Kidney (tissue), 14 donors: ENCODE data around the gene GSTM4. TPM values are rescaled to one million over a fixed set of nuclear protein-coding genes. Genes with fewer than 3 reads are reported as not detected.

Experiments used
- DNase-seq, 5 donors: peaks; one replicate each; pipeline ENCODE4 v3.0.0-alpha.2; 2013 to 2020
- FAIRE-seq: peaks from 2 replicates; lab custom pipeline; 2012; peaks lifted over from hg19 to GRCh38; lab: Jason Lieb, UNC
- H3K27ac ChIP-seq, 2 donors: one replicate each; pipeline ENCODE4 v1.7.0; 2013; ENCODE audit warnings: low read depth in 2 of 2, low read length in 2 of 2, inconsistent platforms in 1 of 2
- H3K27me3 ChIP-seq: one replicate; pipeline ENCODE4 v1.7.1; 2013; ENCODE audit warnings: low read length, inconsistent platforms; ENCODE audit not compliant: control insufficient read depth, insufficient read depth
- H3K36me3 ChIP-seq, 3 donors: one replicate each; pipeline versions ENCODE4 v1.7.0 to v1.7.1; 2013; ENCODE audit warnings: low read length in 3 of 3, control low read depth in 1 of 3, inconsistent platforms in 1 of 3; ENCODE audit not compliant: insufficient read depth in 3 of 3, control insufficient read depth in 2 of 3
- H3K4me1 ChIP-seq, 3 donors: one replicate each; pipeline versions ENCODE4 v1.7.0 to v1.7.1; 2013; ENCODE audit warnings: low read length in 3 of 3, inconsistent platforms in 1 of 3, low read depth in 1 of 3; ENCODE audit not compliant: control insufficient read depth in 2 of 3, insufficient read depth in 2 of 3
- H3K4me3 ChIP-seq, 3 donors: one replicate each; pipeline versions ENCODE4 v1.7.0 to v1.8.1; 2013; ENCODE audit warnings: low read length in 3 of 3, control low read depth in 1 of 3, inconsistent platforms in 1 of 3
- H3K9ac ChIP-seq, 3 donors: one replicate each; pipeline versions ENCODE4 v1.7.0 to v1.7.1; 2013; ENCODE audit warnings: low read length in 3 of 3, control low read depth in 1 of 3, inconsistent platforms in 1 of 3
- H3K9me3 ChIP-seq, 3 donors: one replicate each; pipeline versions ENCODE4 v1.7.0 to v1.7.1; 2013; ENCODE audit warnings: low read length in 3 of 3, control low read depth in 1 of 3, inconsistent platforms in 1 of 3; ENCODE audit not compliant: control insufficient read depth in 2 of 3, insufficient read depth in 1 of 3
- CTCF ChIP-seq: IDR thresholded peaks from 3 replicates; pipeline ENCODE4 v1.5.1; 2012; ENCODE audit warnings: mild to moderate bottlenecking, moderate library complexity, borderline replicate concordance; ENCODE audit not compliant: insufficient read depth; ENCODE audit errors: extremely low read depth
- intact Hi-C: fragments of 100-400 bp; cut with DNase I; formaldehyde crosslinking; loops from one replicate; pipeline ENCODE4 v1.11.1; 2022
- polyA plus RNA-seq: library from polyadenylated mRNA; stranded (reverse); fragments of 350-450 nt; fragmentation: Illumina TruSeq; extraction: RNeasy Lipid Tissue Mini Kit (QIAGEN cat#74804); gene quantifications from one replicate; pipeline ENCODE4 v1.2.3, GENCODE V29; 2014; ENCODE audit warnings: low read depth, low replicate concordance; ENCODE audit not compliant: insufficient read depth
- total RNA-seq: library from RNA; stranded (reverse); fragmentation: NEBNext Ultra II Directional; extraction: Animal tissue kit (Norgen Biotek cat#: 25700); gene quantifications from one replicate; pipeline ENCODE4 v1.2.1, GENCODE V29; 2021
- donor health status: control.
- donor health status: control.
- donor health status: control.
- donor health status: control.
- donor health status: control.
- donor health status: DM: yes; HTN: yes; CAD: no.
- donor health status: Normal renal cell carcinoma (clear cell type).

The GSTM4 gene
- total and polyA plus RNA-seq, 2 donors from 2014 or later: 34.0 to 117 TPM

- Histone ChIP-seq H3K27me3 (no peaks in the 10 kb centered on the region), H3K27ac (peak overlapping the region; percentile 56 to 87), H3K4me1 (peaks cover 3 to 36% (median 10%) of the 10 kb centered on the region in 3 donors), H3K4me3 (peak overlapping the region; percentile 53 to 95 (median 88)), H3K36me3 (no peaks in the 10 kb centered on the region), H3K9me3 (no peaks in the 10 kb centered on the region), H3K9ac (peak overlapping the region in 1 of 3 donors; percentile 99)
- intact Hi-C loops: no loop called here
- DNase-seq: no peak
- no peak for FAIRE-seq
- TF ChIP-seq CTCF: no peak
These were observed 37.0 kb upstream of the GSTM4 start for GRCh38 chr1:109618661-109619575.

- FAIRE-seq (no peak), DNase-seq (peak; percentile 70 to 91 (median 85))
- H3K4me1 ChIP-seq: peaks cover 3 to 34% (median 6%) of the 10 kb centered on the region in 3 donors
- H3K4me3 ChIP-seq: peak within 1 kb of the TSS; percentile 66 to 95 (median 88)
- no peak for TF ChIP-seq CTCF
- peak within 1 kb of the TSS; percentile 80 to 87 for H3K27ac ChIP-seq
- H3K36me3 ChIP-seq: no peaks in the 10 kb centered on the region
- H3K9ac ChIP-seq: peak within 1 kb of the TSS; percentile 41 to 99 (median 84)
- H3K9me3 ChIP-seq: no peaks in the 10 kb centered on the region
- no peaks in the 10 kb centered on the region for H3K27me3 ChIP-seq
- intact Hi-C loops: loop anchor here (10.0 kb wide), 1 partner anchor 85 kb away; the partner anchor contains the start of gene GPR61
These were observed 36.1 kb upstream of the GSTM4 start, which contains the start of the genes AMPD2 and GNAT2 for GRCh38 chr1:109619576-109620400. AMPD2 (plus strand) TSS chr1:109619837; CDS start chr1:109621176, 1,339 bp downstream. GNAT2 (minus strand) TSS chr1:109619616; CDS start chr1:109612870, 6,746 bp downstream.

GRCh38 chr1:109620401-109620791 lies 35.5 kb upstream of the GSTM4 start:
- Histone ChIP-seq H3K9me3 (no peaks in the 10 kb centered on the region), H3K27ac (peak overlapping the region; percentile 80 to 87), H3K27me3 (no peaks in the 10 kb centered on the region), H3K4me1 (peaks cover 3 to 34% (median 6%) of the 10 kb centered on the region in 3 donors), H3K36me3 (no peaks in the 10 kb centered on the region), H3K9ac (peak overlapping the region; percentile 41 to 99 (median 84)), H3K4me3 (peak overlapping the region; percentile 66 to 95 (median 88))
- FAIRE-seq (no peak), DNase-seq (peak; percentile 44 to 77 (median 71))
- intact Hi-C loops: loop anchor here (10.0 kb wide), 1 partner anchor 86 kb away; the partner anchor contains the start of gene GPR61
- TF ChIP-seq CTCF: no peak
